ENCODE measurements around the gene PODNL1.

The PODNL1 gene

DNA sequence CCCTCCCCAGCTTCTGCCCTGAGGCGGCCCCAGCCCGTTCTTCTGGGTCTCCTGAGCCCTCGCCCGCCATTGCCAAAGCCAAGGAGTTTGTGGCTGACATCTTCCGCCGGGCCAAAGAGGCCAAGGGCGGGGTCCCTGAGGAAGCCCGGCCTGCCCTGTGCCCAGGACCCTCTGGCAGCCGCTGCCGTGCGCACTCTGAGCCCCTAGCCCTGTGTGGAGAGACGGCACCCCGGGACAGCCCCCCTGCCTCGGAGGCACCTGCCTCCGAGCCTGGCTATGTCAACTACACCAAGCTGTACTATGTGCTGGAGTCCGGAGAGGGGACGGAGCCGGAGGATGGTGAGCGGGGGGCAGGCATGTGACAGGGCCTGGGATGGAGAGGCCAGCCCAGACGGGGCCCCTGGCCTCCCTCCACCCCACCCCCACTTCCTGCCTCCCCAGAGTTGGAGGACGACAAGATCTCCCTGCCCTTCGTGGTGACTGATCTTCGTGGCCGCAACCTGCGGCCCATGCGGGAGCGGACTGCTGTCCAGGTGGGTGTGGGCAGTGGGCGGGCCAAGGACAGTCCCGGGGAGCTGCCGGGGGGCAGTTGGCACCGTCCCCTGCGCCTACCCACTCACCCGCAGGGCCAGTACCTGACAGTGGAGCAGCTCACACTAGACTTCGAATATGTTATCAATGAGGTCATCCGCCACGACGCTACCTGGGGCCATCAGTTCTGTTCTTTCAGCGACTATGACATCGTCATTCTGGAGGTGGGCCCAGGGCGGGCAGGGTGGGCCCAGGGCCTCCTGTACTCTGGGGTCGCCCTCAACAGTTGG, 21.1 kb upstream of the PODNL1 start:
- DNase-seq (ENCODE audit: low spot score) (no peak), FAIRE-seq (no peak)

DNA sequence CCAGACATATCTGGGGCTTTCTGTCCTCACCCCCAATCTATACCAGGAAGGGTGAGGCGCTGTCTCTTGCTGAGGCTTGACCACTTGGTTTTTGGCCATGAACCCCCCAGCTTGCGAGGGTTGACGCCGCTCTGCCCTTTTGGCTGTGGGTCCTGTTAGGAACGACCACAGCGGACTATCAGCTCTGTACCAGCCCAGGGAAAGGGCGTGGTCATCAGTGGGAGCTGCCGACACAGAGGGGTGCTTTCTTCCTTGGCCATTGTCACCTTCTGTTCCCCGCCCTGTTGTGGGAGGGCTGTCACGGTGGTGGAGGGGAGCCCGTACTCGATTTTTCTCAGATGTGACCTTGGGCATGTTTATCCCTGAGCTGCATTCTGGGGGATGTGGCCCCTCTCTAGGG, 19.8 kb upstream of the PODNL1 start:
- no peak for DNase-seq (ENCODE audit: low spot score)
- no peak for FAIRE-seq

GRCh38 chr19:13957051-13957450, 18.8 kb upstream of the PODNL1 start:
- DNase-seq (ENCODE audit: low spot score) (no peak), FAIRE-seq (no peak)

DNA sequence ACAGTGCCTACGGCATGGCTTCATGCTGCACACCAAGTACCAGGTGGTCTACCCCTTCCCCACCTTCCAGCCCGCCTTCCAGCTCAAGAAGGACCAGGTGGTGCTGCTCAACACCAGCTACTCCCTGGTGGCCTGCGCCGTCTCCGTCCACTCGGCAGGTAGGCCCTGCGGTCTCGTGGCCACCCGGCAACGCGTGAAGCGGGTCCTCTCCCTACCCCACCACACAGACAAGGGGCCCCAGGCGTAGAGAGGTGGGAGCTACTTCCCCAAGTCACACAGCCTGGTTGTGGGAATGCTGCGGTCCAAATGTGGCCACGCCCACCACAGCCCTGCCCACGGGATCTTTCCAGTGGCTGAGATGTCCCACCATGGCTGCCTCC, 18.1 kb upstream of the PODNL1 start:
- FAIRE-seq (no peak), DNase-seq (ENCODE audit: low spot score) (no peak)

- no peak for FAIRE-seq
- no peak for DNase-seq (ENCODE audit: low spot score)
Measured at GRCh38 chr19:13955662-13956364, 17.6 kb upstream of the PODNL1 start.

- no peak for FAIRE-seq
- no peak for DNase-seq (ENCODE audit: low spot score)
Measured at GRCh38 chr19:13954185-13954584, 16.0 kb upstream of the PODNL1 start.

DNA sequence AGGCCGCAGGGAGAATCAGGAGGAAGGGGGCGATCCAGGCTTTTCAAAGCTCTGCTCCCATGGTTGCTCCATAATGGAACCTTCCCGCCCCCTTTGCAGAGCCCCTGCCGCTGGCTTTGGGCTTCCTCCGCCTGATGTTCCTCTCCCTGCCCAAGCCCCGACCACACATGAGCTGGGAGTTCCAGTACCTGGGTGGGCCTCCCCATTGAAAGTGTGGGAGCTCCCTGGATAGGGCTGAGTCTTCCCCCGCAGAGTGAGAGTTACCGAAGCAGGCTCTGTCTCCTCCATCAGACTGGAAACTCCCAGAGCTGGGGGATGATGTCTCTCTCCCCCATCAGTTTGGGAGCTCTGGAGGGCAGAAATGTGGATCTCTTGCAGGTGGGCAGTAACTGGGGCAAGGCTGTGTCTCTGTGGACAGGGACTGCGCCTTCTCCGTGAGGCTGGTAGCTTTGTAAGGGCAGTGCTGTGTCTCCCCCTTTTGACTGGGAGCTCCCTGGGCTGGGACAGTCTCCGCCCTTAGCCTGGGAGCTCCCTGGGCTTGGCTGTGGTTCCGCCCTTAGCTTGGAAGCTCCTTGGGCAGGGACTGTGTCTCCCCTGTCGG, 14.8 kb upstream of the PODNL1 start:
- peak; percentile 46 for DNase-seq (ENCODE audit: low spot score)

DNA sequence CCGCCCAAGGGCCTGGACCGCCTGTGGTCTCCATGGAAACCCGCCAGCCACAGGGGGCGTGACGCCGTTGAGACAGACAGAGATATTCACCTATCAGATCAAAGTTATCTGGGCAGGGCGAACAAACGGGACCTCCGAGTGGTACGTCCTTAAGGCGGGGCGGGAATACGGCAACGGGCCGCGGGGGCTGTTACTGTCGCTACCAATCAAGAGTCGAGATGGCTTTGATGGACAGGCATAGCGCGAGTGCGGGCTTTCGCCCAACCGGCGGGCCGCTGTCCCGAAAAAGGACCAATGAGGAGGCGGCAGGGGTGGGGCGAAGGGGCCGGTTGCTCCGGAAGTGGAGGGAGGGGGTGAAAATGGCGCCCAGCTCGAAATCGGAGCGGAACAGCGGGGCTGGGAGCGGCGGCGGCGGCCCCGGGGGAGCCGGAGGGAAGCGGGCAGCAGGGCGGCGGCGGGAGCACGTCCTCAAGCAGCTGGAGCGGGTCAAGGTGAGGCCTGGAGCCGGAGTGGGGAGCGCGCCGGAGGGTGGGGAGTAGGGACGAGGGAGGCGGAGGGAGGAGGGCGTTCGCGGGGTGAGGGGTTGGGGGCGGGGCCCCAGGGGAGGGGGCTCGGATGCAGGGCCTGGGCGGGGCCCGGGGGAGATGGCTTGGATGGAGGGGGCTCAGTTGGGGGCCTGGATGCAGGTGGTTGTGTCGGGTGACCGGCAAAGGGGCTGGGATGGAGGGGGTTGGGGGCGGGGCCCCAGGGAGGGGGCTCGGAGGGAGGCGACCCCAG, 14.1 kb upstream of the PODNL1 start, which contains the start of gene DCAF15:
DCAF15 (plus strand) TSS at position 356 of the 777 bp plus-strand sequence; CDS start at position 360, 4 bp downstream.
- DNase-seq (ENCODE audit: low spot score): peak; percentile 99
- FAIRE-seq: no peak

More for the DNA sequence above, 14.8 kb upstream of the PODNL1 start:
- FAIRE-seq: no peak

- DNase-seq (ENCODE audit: low spot score) (no peak), FAIRE-seq (no peak)
Measured at GRCh38 chr19:13951799-13952153, 13.6 kb upstream of the PODNL1 start.

DNA sequence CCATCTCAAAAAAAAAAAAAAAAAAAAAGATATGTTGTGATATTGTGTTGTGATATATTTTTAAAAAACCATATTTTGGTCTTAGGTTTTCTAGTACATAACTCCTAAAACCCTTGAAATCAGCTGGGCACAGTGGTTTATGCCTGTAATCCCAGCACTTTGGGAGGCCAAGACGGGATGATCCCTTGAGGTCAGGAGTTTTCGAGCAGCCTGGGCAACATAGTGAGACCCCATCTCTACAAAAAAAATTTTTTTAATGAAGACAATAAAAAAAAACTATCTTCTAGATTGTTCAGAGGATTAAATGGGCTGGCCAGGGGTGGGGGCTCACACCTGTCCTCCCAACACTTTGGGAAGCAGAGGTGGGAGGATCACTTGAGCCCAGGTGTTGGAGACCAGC, 12.8 kb upstream of the PODNL1 start:
- DNase-seq (ENCODE audit: low spot score) (no peak), FAIRE-seq (no peak)

- DNase-seq (ENCODE audit: low spot score): no peak
- FAIRE-seq: no peak
Measured at GRCh38 chr19:13946414-13946813, 8.2 kb upstream of the PODNL1 start.

GRCh38 chr19:13942023-13942684, 3.9 kb upstream of the PODNL1 start:
- DNase-seq (ENCODE audit: low spot score) (no peak), FAIRE-seq (no peak)

GRCh38 chr19:13937479-13938300, 527 bp downstream of the PODNL1 start:
- FAIRE-seq (peak; percentile 85), DNase-seq (ENCODE audit: low spot score) (peak; percentile 30)

GRCh38 chr19:13935765-13936510, 2.3 kb downstream of the PODNL1 start:
- no peak for FAIRE-seq
- peak; percentile 45 for DNase-seq (ENCODE audit: low spot score)

GRCh38 chr19:13934785-13935109, 3.5 kb downstream of the PODNL1 start:
- FAIRE-seq (no peak), DNase-seq (ENCODE audit: low spot score) (no peak)

DNA sequence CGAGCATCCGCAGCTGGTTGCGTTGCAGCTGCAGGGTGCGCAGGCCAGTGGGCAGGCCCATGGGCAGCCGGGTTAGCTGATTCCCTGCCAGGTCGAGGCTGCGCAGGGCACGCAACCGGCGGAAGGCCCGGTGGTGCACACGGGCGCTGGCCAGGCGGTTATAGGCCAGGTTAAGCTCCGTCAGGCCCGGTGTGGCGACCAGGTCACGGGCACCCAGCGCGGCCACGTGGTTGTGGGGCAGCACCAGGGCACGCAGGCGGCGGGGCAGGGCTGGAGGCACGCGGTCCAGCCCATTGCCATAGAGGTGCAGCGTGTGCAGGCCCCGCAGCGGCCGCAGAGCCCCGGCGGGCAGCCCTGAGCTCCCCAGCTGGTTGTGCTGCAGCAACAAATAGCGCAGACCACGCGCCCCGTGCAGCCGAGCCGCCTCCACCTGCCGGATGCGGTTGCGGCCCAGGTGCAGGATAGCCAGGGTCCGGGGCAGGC, 5.3 kb downstream of the PODNL1 start:
- FAIRE-seq (no peak), DNase-seq (ENCODE audit: low spot score) (no peak)

GRCh38 chr19:13932149-13932637, 6.0 kb downstream of the PODNL1 start:
- FAIRE-seq (no peak), DNase-seq (ENCODE audit: low spot score) (no peak)

DNA sequence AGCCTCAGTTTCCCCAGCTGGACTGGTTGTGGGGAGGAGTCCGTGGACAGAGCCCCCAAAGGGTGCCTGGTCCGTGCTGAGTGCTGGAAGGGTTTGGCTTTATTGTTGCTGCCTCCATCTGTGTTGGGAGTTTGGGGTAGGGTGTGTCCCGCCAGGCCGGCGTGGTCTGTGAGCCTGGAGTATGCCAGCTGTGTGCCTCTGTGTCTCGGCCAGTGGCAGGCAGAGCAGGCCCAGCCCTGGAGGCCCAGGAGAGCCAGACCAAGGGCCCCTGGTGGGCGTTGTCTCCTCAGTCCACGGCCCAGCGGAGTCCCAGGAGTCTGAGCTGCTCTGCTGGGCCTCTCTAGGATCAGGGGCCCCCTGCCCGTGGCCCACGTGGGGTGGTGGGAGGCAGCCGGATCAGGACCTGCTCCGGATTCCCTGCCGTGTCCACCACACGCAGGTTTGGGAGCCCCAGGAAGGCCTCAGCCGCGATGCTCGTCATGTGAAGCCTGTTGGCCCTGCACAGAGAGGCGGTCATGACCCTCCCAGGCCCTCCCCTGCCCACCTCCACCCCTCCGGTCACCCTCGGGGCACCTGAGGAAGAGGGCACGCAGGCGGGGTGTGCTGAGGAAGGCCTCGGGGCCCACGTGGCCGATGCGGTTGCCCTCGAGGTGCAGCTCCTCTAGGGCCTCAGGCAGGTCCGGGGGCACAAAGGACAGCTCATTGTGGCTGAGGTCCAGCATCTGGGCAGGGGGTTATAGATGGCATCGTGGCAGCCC, 6.6 kb downstream of the PODNL1 start:
- no peak for FAIRE-seq

DNA sequence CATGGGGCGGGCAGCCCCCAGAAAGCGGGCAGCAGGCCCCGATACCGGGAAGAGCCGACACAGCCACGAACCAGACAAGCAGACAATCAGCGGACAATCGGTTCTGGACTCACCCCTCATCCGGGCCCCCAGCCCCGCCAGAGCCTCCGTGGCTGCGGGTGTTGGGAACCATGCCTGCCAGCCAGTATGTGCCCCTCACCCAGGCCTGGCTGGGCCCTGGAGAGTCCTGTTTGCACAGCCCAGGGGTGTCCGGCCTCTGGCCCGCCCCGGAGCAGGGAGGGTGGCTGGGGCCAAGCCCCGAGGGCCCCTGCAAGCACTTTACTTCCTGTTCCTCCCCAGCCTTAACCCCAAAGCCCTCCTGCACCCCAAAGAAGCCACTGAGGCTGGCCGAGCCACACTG, 7.8 kb downstream of the PODNL1 start:
- FAIRE-seq: no peak

More for the DNA sequence above, 6.6 kb downstream of the PODNL1 start:
- DNase-seq (ENCODE audit: low spot score): no peak

More for the DNA sequence above, 7.8 kb downstream of the PODNL1 start:
- DNase-seq (ENCODE audit: low spot score): no peak
